Measurements from ENCODE around the gene ZNF28.
"Not testable (repeated sequence)": the region's sequence is repeated elsewhere in the genome, so short reads cannot be mapped to it uniquely, and the experiment has no call there.

The ZNF28 gene

DNA sequence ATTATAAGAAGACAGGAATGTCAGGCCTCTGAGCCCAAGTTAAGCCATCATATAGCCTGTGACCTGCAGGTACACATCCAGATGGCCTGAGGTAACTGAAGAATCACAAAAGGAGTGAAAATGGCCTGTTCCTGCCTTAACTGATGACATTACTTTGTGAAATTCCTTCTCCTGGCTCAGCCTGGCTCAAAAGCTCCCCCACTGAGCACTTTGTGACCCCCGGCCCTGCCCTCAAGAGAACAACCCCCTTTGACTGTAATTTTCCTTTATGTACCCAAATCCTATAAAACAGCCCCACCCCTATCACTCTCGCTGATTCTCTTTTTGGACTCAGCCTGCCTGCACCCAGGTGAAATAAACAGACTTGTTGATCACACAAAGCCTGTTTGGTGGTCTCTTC, 65.0 kb downstream of the ZNF28 start:
- DNase-seq: not testable (repeated sequence)

DNA sequence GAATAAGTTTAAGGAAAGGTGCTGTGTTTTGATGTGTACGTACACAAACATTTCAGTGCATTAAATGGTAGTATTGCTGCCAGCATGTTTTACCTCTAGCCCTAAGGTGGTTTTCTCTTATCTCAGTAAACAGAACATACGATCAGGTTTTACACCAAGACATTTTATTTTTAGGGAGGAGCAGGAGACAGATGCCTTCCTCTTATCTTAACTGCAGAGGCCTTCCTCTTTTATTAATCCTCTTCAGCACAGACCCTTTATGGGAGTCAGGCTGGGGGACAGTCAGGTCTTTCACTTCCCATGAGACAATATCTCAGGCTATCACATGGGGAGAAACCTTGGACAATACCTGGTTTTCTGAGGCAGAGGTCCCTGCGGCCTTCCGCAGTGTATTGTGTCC, 71.7 kb downstream of the ZNF28 start:
- no peak for DNase-seq

DNA sequence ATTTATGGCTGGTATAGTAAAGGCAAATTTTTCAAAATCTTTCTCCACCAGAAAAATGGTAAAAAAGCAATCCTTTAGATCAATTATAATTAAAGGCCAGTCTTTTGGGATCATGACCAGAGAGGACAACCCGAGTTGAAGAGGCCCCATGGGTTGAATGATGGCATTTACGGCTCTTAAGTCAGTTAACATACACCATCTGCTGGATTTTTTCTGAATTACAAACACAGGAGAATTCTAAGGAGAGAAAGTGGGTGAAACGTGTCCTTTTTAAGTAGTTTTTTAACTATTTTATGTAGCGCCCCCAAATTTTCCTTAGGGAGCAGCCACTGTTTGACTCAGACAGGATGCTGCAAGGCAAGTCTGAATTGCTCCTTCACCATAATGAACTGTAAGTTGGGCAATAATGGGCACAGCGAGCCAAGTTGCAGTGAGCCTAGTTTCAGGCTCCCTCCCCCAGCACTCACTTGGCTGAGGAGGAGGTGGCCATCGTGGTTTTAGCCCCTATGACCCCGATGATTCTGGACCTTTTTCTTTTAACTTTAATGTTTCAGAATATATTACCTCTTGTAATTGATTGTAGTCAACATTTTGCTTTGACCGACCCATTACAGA, 73.0 kb downstream of the ZNF28 start:
- peak; percentile 5 to 8 for DNase-seq
